Activated CD4-positive, alpha-beta T cell treated with anti-CD3 and anti-CD28 coated beads, Interleukin-2, Interleukin-6, amounts not matched to agents 100 ng/mL and 50 ng/mL, durations not matched to agents 16 hours and 8 hours (primary cell): Measurements from ENCODE around the gene DDX31.

Experiments
- DNase-seq: peaks from one replicate; pipeline ENCODE4 v3.0.0-alpha.2; 2020

The DDX31 gene

DNA sequence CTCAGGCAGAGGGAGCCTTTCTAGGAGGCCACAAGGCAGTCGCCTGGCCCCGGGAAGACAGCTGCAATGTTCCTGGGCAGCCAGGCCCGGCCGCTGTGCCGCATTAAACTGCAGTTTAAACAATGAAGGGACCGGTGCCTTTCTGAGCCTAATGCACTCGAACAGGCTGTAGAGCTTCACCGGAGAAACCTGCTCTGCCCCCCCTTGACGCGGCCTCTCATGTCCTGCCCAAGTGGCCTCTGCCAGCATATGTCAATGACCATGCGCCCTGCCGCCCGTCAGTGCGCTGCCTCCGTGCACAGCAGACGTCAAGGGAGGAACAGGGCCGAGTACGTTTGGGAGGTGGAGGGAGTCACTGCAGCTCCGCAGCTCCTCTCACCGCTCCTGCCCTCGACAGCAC is 125.8 kb downstream of the DDX31 start:
- DNase-seq: no peak

GRCh38 chr9:132543251-132543650 is 126.5 kb downstream of the DDX31 start:
- DNase-seq: no peak
